WTC11 (cell line): ENCODE measurements around the gene CDX4.

Experiments used
- MXD4 ChIP-seq: fragments of 250-450 bp; sonication (Bioruptor Pico); IDR thresholded peaks from 2 replicates; pipeline ENCODE4 v1.8.0; 2021; ENCODE audit warnings: mild to moderate bottlenecking, moderate library complexity, borderline replicate concordance
- NFATC4 ChIP-seq: fragments of 250-450 bp; sonication (Bioruptor Pico); IDR thresholded peaks from 2 replicates; pipeline ENCODE4 v1.9.0; 2021; ENCODE audit warnings: mild to moderate bottlenecking
- TEAD4 ChIP-seq: sonication (generic); formaldehyde crosslinking; IDR thresholded peaks from 2 replicates; pipeline ENCODE4 v1.8.0; 2022; ENCODE audit warnings: mild to moderate bottlenecking, missing genetic modification reagents
- TF ChIP-seq, protein P1 (sequence below): fragments of 250-450 bp; sonication (Bioruptor Pico); conservative IDR thresholded peaks from 2 replicates; pipeline ENCODE4 v1.9.0; 2021; ENCODE audit warnings: mild to moderate bottlenecking

- TF ChIP-seq MXD4 (CRISPR knock-in tag) (no peak), NFATC4 (CRISPR knock-in tag) (no peak), TEAD4 (no peak)
- TF ChIP-seq, protein P1, sequence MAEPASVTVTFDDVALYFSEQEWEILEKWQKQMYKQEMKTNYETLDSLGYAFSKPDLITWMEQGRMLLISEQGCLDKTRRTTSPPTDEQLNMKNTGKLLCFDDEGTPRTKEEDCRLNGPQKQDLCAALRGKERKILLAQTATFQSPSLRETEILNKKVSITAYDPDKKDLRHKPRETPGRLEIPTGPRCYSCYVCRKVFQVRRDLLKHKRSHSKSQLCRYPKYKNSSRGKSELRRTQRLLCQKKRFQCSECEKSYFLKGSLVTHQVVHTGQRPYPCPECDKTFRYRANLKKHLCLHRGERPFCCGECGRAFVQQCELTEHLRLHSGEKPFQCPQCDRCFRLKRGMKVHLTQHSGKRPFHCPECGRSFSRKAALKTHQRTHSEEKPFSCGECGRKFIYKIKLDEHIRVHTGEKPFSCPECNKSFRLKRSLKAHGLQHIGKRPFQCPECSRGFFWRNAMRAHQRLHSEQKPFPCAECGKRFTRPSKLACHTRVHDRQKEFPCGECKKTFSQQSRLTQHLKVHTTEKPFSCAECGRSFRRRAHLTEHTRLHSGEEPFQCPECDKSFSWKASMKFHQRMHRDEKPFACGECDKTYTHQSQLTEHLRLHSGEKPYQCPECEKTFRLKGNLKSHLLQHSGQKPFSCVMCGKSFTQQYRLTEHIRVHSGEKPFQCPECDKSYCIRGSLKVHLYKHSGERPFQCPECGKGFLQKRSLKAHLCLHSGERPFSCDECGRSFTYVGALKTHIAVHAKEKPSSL, result no peak
These were observed at the start of gene CDX4 for GRCh38 chrX:73446831-73447230.
